SKM-1 treated with dmso at 0.1 percent for 144 hours (cell line): ENCODE measurements around the gene ACTR8.

Experiments
- DNase-seq: peaks from one replicate; lab custom pipeline; 2025; ENCODE audit not compliant: unreplicated experiment; lab: John Stamatoyannopoulos, UW

The ACTR8 gene

GRCh38 chr3:53817809-53818208 is 64.1 kb downstream of the ACTR8 start:
- DNase-seq = no peak

DNA sequence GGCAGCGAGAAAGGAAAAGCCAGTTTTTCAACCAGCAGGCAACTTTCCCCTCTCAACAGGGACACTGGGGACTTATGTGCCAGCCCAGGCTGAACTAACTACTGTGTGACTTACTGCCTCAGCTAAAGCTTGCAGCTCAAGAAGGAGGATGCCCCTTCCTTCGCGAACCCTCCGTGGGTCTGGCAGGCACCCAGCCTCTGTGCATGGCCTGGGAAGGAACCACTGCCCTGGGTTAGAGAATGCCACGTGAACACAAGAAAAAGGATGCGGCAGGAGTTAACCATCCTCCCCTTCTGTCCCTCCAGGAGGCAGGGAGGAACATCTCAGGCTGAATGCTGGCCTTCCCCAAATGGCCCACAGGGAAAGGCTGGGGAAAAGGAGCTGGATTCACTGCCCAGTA is 64.7 kb downstream of the ACTR8 start:
- DNase-seq = no peak
